GM18511 (cell line): ENCODE data around the gene TNS3.
A peak's percentile ranks its signal among the peaks of the same experiment; 100 is the strongest.

Experiments used
- ATAC-seq: cut with Tn5 transposase; IDR thresholded peaks from one replicate; pipeline ENCODE4 v1.9.1; 2021; ENCODE audit warnings: mild to moderate bottlenecking, moderate library complexity; ENCODE audit not compliant: unreplicated experiment

The TNS3 gene

DNA sequence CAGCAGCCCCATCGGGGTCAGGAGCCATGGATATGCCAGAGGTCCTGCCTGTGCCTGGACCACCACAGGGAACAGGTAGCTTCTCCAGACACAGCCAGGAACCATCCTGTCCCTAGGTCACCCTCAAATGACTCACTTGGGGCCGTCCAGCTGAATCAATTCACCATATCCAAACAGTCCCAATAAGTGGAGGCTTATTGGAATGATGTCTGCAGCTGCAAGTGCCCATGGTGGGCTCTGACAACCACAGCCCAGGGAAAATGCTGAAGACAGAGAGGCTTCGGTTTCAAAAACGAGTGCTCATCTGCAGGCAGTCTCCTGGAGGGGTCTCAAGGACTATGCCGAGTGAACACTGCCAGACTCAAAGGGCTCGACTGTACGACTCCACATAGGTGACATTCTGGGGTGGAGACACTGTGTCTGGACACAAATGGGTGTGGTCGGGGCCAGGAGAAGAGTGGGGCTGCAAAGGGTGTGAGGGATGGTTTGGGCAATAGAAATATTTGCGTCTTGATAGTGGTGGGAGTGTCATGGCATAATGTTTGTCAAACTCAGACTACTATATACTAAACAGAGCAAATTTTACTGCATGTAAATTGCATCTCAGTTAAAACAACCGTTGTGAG lies 204.8 kb downstream of the TNS3 start:
- ATAC-seq: no peak

DNA sequence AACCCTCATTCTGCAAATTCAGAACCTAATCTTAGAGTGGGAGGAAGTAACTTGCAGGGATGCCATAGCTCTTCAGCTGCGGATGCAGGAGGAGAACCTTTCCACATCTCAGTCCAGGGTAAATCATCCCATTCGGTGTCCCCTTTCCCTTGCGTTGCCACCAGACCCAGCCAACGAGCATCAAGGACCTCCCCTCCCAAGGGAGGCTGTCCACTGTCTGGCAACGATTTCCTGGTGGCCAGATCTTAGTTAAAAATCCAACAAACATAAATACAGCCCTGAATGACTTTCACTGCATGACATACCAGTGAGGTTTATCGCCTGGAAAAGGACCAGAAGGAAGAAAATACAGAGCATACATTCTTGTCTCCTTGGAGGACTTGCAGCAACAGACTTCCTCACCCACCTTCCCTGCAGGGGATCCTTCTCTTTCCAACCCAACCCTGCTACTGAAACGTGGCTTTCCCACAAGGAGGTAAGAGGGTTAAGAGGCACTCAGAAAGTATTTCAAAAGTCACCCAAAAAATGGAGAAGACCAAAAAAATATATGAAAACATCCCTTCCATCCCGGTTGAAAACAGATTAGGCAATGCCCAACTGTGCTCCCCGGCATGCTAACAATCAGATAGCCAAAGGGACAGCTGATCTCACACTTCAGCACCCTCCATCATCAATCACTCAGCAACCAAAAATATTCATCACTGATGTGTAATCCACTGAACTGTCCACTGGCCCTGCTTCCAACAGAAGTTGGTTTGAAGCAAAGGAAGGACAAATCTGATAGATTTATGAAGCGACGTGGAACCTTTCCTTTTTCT lies 206.6 kb downstream of the TNS3 start:
- ATAC-seq: no peak

DNA sequence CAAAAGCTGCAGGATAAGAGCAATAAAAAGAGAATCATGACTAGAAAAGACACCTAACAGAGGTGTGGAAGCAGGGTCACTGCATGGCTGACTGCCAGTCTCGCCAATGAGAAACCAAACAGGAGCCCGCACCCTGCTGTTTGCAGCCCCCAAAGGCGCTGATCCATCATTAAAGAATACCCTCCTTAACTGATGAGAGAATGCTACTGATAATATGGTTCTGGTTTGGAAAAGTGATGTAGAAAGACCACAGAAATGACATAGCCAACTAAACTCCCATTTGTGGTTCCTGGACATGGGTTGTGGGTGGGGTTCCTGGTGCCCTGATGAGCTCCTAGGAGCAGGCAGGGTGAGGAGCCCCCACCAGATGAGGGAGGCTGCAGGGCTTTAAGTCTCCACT lies 207.4 kb downstream of the TNS3 start:
- ATAC-seq: no peak

DNA sequence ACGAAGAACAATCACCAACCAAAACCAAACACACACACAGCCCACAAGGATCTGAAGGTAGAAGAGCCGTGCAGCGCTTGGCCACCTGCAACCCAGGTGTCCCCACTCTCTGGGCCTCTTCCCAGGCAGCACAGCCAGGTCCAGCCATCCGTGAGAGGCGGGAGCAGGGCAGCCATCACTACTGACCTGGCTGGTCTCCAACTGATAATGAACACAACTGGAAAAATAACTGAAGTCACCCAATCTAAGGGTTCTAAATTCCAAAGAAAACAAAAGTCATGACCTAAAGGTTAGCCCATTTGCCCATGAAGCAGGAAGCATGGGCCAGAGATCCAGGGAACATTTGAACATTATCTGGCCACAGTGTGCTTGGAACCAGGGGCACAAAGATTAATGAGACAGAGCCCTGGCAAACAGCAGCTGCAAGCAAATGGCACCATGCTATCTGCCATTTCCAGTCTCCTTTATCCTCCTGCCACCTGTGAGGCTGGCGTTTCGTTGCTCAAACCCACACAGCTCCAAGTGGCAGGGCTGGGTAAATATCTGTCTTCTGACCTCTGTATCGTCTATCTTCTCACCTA lies 207.9 kb downstream of the TNS3 start:
- ATAC-seq: no peak

DNA sequence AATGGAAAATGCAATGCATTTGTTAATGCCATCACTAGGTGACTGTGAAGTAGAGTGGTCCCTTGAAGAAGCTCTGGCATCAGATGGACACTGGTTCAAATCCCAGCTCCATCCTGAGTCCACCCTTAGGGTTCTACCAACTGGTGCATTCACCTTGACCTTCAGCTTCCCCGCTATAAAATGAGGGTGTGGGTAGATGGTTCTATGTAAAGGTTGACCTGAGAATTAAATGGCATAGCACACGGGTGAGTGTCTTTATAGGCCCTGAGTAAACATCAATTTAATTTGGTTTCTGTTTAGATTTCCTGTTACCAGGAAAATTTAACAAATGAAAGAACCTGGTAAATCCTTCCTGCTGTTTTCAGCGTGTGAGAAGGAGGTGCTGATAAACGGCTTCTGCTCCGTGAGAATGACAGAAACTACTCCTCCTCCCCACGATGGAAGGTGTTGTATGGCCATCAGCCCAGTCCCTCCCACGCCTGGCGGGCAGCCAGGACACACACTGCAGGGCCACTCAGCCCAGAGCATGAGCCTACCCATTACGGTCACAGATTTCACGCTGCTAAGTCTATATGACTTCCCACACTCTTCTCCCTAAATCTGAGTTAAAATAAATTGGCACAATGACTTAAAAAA lies 210.1 kb downstream of the TNS3 start:
- ATAC-seq: no peak

DNA sequence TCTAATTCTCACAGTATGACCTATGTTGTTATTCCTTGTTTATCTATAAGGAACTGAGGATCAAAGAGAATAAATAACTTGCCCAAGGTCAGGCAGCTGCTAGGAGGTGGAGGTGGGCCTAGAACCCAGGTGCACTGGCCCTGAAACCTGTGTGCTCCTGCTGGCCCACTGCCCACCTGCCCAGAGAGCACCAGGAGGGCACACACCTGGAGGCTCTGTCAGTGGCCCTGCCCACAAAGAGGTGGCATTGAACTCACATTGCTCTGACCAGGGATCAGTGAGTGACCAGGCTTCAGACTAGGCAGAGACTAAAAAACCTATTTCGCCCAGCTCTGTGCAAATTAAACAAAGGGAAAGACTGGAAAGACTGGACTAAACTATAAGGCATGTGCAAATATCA lies 210.6 kb downstream of the TNS3 start:
- ATAC-seq: no peak

DNA sequence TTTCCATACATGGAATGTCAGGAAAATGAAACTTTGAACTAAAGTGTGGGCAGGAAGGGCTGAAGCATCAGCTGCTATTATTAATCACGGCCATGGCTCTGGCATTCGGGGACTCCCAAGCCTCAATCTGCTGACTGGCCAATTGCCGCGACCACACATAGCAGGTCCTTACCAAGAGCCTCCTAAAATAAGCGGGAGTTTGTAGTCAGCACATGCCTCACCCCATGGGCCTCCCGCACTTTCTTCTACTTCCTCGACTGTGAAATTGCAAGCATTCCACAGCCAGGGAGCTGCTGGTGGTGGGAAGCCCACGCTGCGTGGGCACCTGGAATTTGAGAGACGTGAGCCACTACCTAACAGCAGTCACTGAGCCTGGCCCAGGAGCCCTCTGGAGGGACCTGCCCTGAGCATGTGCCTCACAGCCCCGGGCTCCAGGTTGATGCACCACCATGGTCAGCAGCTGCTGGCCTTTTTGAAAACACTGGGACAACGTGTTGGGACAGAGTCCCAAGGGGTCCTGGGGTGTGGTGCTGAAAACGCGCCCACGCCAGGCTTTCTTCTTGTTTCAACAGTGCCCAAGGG lies 211.4 kb downstream of the TNS3 start:
- ATAC-seq: no peak

DNA sequence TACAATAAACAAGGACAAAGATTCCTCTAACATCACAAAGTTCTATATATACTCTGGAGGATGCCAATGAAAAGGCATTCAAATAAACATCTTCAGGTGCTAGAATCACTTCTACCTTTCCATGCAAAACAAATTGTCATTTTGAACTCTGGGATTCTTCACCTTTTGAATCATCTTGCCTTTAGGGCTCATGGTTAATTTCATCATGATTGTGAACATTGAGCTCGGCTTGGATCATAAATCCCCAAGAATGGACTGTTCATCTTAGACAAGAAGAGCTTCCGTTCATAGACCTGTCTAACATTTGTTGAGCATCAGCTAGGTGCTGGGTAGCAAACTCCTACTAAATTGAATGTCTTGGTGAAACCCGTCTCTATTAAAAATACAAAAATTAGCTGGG lies 212.2 kb downstream of the TNS3 start:
- no peak for ATAC-seq

DNA sequence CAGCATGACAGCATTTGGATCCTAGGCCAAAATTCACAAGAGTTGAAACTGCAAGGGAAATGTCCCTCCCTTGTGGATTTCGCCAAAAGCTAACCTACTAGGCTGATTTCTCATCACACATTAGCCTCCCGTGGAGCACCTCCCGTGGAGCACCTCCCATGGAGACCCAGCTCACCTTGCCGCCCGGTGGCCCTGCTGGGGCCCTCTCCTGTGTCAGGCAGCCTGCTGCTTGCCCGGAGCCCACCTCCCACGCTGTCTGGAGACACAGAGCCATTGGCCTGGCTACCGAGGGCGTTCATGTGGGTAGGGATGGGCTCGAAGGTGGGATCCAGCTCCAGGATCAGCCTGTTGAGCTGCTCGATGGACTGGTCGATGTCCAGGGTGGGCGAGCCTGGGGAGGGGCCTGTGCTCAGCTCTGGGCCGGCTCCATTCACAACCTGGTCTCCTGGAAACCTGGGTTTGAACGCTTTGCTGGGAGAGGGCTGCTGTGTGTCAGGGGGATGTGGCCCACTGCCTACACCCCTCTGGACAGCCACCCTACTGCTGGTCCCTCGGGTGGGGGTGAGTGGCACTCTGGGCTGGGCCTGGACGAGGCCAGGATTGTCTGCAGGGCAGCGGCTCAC lies 213.6 kb downstream of the TNS3 start:
- no peak for ATAC-seq

DNA sequence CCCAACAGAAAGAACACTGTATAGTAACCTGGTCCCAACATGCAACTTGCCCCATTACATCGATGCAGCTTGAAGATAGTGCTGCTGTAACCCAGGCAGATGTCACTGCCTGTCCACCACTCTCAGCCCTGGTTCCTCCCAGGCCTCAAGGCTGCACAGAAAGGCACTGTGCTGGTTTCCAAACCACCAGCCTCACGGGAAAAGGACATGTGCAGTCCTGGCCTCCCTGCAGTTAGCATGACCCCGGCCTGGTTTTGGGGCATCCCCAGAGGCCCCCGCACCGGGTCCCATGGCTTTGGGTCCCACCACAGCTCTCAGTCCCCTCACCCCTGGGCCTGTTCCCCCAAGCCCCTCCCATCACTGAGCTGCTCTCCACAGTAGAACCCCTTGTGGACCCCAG lies 214.5 kb downstream of the TNS3 start:
- ATAC-seq: no peak

DNA sequence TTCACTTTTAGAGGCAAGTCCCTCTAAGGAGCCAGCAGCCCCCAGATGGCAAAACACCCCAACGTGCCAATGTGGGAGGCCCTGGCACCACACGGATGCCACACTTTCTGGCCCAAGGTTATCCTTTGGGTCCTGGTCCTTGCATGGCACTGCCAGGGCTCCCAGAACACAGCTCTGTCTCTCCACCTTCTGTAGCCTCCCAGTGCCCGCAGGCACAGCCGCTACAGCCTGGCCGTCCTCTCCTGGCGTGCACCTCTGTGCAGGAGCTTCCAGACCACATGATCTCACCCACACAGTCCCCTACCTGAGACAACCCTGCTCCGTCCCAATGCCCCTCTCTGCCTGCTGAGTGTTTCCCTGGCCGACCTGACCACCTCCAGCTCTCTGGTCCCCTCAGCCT lies 215.0 kb downstream of the TNS3 start:
- ATAC-seq: no peak

DNA sequence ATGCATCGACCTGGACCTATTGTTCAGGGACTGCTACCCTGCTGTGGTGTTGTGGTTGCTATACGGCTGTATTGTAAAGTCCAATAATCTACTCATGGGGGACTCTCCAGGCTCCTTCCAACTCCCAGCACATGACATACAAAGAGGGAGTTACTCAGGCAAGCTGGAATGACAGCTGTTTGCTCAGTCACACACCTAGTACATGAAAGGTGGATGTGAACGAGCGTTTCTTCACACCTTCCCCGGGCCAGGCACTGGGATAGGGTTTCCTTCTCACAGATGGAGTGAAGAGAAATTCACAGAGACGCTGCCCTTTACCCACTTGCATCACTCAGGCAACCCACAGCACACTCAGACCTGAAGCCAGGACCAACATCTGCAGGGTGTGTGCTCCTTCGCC lies 215.7 kb downstream of the TNS3 start:
- no peak for ATAC-seq

DNA sequence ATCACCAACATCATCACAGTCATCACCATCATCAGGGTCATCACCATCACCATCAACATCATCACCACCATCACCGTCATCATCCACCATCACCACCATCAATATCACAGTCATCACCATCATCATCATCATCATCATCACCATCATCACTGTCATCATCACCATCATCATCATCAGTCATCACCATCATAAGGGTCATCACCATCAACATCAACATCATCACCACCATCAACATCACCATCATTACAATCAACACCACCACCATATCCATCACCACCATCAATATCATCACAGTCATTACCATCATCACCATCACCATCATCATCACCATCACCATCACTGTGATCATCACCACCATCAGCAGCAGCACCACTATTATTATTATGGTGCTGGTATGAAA lies 218.9 kb downstream of the TNS3 start:
- no peak for ATAC-seq

DNA sequence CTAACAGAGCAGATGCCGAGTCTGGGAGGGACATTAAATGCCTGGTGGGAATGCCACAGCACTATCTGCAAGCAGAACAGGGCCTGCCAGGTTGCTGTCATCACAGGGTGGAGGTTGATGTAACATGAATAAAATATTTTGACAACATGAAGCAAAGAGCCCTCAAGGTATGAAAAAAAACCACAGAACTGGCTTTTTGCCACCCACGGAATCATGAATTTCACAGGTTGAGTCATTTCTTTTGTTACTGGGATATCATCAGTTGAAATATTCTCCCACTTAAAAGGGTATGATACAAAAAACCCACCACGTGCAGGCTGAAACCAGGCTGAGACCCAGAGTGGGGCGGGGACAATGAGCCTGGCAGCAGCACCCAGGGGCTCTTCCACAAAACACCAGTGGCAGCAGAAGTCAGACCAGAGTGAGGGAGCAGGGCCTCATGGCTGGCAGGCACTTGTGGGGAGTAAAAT lies 220.1 kb downstream of the TNS3 start:
- peak; percentile 45 for ATAC-seq

DNA sequence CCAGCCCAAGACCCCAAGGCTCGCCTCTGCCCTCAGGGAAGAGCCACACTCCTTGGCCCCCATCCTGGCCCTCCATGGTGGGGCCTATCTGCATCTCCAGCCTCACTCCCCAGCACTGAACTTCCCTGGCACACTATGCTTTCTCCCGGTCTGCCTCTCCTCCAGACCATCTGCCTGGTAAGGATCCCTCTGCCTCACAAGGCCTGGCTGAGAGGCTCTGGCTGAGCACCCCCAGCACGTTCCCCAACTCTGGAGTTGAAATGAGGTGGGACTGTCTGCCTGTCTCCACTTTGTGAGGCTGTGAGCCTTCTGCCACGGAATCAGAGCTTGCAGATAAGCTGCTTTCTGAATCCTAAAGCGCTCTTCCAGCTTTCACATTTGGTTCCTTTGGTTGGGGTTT lies 220.7 kb downstream of the TNS3 start:
- peak; percentile 9 for ATAC-seq

DNA sequence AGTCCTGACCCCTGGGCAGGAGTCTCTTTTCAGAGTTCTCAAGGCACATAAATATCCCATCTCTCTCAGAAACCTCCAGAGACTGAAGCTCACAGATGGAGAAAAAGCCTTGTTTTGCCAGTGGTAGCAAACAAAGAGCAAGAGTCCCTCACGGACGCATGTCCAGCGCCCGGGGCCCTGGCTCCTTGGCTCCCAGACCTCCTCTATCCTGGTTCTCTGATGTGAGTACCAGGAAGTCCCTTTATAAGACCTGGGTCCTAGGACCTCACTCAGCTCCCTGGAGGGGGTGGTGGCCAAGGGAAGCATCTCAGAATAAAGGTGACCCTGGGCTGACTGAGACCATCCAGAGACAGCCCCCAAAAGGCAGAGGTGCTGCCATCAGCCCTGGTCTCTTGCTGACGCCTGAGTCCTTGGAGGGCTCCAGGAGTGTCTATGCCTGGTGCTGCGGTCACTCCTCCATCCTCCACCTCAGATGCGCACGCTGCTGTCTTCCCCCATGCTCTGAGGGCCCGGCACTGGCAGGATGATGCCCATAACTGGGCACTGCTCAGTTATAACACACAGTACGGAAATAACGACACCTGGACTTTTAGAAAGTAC lies 221.5 kb downstream of the TNS3 start:
- ATAC-seq: no peak

DNA sequence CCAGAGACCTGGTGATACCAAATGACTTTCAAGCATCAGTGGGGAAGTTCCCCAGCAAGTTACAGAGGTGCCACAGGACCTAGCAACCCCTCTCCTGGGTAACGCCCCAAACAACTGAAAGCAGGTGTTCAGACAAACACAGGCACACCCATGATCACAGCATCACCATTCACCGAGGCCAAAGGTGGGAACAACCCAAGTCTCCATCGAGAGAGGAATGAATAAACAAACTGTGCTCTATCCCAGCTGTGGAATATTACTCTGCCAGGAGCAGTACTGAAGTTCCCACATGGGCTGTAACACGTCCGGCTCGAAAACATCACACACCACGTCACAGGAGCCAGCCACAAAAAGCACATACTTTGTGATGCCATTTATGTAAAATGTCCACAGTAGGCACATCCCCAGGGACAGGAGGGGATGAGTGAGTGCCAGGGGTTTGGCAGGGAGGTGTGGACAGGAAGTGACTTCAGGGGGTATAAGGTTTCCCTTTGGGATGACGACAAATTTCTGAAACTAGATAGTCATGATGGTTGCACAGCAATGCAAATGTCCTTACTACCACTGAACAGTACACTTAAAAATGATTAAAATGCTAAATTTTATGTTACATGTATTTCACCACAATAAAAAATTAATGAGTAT lies 222.8 kb downstream of the TNS3 start:
- no peak for ATAC-seq

DNA sequence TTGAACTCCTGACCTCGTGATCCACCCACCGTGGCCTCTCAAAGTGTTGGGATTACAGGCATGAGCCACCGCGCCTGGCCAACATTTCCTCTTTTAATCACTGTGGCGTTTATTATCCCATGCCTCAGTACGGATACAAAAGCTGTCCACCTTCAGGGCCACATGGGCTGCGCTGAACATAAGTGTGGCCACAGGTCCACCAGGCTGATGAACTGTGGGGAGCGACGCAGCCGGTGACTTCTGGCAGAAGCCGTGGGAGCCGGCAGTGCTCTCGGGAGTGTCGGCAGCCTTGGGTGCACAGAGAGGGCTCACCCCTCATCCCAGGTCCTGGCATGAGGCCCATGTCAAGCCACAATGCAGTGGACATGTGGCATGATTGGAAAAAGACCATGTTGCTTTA lies 223.6 kb downstream of the TNS3 start:
- no peak for ATAC-seq

DNA sequence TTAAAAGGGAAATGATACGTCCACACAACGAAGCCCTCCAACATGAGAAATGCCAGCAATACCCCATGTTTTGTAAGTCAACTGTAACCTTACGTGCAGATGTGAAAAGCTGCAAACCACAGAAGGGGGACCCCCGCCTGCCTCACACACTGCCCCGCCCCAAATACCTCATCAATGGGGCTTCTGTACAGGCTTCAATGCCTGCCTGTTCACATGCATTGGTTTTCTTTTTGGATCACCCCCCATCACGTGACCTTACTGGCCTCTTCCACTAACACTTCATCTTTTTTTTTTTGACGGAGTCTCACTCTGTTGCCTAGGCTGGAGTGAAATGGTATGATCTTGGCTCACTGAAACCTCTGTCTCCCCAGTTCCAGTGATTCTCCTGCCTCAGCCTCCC lies 224.0 kb downstream of the TNS3 start:
- ATAC-seq: peak; percentile 47

DNA sequence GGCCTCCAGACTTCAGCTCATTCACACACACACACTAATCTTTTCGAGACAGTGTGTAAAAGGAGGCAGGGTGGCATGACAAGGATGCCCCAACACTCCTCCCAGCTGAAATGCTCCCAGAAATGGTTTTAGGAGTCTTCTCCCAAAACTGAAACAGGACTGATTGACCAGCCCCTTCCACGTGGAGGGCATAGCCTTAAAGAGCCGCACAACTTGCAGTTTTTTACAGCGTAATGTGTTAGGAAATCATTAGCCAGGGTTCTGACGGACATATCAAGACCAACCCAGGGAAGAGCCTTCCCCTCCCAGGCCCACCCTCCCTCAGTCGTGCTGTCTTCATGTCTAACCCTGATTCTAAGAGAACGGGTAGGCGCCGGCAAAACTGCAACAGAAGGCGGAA lies 224.6 kb downstream of the TNS3 start:
- ATAC-seq: no peak
